GM10248 (cell line): Measurements from ENCODE around the gene PALLD.

ENCODE experiments used
- CTCF ChIA-PET: fragments of 300-600 bp; sonication (Branson Sonifier 250); formaldehyde crosslinking; extraction: SDS; loops from one replicate; lab custom pipeline; 2021; ENCODE audit warnings: antibody characterized with exemption; lab: Yijun Ruan, JAX
- POLR2A ChIA-PET: fragments of 350-650 bp; sonication (Branson Sonifier 250); formaldehyde crosslinking; extraction: SDS; loops from one replicate; lab custom pipeline; 2020; ENCODE audit warnings: antibody characterized with exemption; lab: Yijun Ruan, JAX
- DNase-seq: peaks from one replicate; pipeline ENCODE4 v3.0.0; 2012; ENCODE audit errors: extremely low spot score
- TF ChIP-seq, protein P1 (sequence below): IDR thresholded peaks from 2 replicates; pipeline ENCODE4 v1.5.1; 2012; ENCODE audit warnings: mild to moderate bottlenecking, low read depth; ENCODE audit errors: extremely low read depth, missing control alignments, control extremely low read depth

The PALLD gene

DNA sequence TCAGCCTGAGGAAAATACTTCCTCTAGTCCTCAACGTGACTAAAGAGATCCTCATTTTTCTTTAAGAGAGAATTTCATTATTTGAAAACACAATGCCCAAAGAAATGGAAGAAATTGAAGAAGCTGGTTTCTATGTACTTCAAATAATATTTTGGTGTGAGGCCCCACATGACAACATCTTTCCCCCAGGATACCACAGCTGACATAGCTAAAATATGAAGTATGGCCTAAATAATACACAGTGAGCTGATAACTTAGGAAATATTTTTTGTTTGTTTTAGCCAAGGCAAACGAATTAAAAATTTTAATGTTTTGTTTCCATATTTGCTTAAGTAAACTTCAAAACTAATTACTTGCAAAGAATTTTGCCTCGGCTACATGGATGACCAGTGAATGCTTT, 364.0 kb downstream of the PALLD start:
- ChIA-PET CTCF (interaction anchor here (0.9 to 1.1 kb wide), 2 partner anchors 9 to 19 kb away, joined by 3 to 4 read pairs; no protein-coding TSS in a partner anchor), POLR2A (no interaction called here)
- TF ChIP-seq, protein P1, sequence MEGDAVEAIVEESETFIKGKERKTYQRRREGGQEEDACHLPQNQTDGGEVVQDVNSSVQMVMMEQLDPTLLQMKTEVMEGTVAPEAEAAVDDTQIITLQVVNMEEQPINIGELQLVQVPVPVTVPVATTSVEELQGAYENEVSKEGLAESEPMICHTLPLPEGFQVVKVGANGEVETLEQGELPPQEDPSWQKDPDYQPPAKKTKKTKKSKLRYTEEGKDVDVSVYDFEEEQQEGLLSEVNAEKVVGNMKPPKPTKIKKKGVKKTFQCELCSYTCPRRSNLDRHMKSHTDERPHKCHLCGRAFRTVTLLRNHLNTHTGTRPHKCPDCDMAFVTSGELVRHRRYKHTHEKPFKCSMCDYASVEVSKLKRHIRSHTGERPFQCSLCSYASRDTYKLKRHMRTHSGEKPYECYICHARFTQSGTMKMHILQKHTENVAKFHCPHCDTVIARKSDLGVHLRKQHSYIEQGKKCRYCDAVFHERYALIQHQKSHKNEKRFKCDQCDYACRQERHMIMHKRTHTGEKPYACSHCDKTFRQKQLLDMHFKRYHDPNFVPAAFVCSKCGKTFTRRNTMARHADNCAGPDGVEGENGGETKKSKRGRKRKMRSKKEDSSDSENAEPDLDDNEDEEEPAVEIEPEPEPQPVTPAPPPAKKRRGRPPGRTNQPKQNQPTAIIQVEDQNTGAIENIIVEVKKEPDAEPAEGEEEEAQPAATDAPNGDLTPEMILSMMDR = no peak
- no peak for DNase-seq

GRCh38 chr4:168863719-168864647, 367.1 kb downstream of the PALLD start:
- CTCF ChIA-PET = interaction anchor here (1.4 to 1.5 kb wide), 2 partner anchors 13 to 59 kb away, joined by 3 read pairs; no protein-coding TSS in a partner anchor

GRCh38 chr4:168864821-168865541, 368.1 kb downstream of the PALLD start:
- TF ChIP-seq, protein P1 = no peak
- POLR2A ChIA-PET = no interaction called here
- CTCF ChIA-PET = interaction anchor here (1.1 to 1.4 kb wide), 2 partner anchors 14 to 171 kb away, joined by 3 read pairs; no protein-coding TSS in a partner anchor
- no peak for DNase-seq

More at GRCh38 chr4:168863719-168864647, 367.1 kb downstream of the PALLD start:
- TF ChIP-seq, protein P1 = no peak
- no peak for DNase-seq
- POLR2A ChIA-PET = no interaction called here

DNA sequence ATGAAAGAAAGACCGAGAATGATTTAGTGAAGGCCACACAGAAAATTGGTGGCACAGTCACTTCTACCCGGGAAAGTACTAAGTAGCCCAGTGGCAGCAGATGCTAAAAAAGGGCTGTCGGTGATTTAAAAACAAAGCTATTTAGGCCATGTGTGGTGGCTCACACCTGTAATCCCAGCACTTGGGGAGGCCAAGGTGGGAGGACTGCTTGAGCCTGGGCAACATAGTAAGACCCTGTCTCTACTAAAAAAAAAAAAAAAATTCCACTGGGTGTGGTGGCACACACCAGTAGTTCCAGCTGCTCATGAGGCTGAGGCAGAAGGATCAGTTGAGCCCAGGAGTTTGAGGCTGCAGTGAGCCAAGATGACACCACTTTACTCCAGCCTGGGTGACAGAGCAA, 369.0 kb downstream of the PALLD start:
- TF ChIP-seq, protein P1 = no peak
- POLR2A ChIA-PET = no interaction called here
- CTCF ChIA-PET = no interaction called here
- no peak for DNase-seq

DNA sequence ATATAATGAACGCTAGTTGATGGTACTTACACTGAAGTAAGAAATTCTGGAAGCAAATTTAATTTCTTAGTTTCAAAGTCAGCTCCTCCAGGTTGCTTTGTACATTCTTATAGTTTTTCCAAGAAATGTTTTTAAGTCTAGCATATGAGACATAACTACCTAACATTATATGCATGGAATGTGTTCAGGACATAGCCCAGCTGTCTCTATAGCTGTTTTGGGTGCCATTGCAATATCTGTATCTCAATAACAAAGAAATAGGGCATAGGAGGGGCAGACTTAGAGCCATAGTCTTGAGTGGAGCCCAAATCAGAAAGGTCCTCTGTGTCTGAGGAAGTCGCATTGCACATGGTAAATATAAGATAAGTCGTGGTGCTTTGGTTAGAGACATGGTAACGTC, 369.8 kb downstream of the PALLD start:
- TF ChIP-seq, protein P1 = no peak
- ChIA-PET CTCF (no interaction called here), POLR2A (no interaction called here)
- no peak for DNase-seq

DNA sequence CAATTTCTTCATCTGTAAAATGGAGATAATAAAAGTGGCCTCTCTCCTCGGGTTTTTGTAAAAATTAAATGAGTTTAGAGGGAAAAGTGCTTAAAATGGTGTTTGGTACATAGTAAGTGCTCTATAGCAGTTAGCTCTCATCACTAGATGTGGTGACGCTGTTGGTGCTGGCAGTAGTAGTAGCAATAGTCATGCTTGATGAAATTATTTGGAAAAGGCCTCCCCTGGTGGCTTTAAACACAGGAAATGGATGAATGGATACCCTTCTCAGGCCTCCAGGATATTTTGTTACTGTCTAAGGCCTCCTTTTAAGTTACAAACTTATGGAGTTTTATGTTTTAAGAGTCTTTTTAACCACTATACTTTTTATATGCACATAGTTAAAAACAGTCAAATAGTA, 370.3 kb downstream of the PALLD start:
- no peak for DNase-seq
- CTCF ChIA-PET = no interaction called here
- POLR2A ChIA-PET = no interaction called here
- TF ChIP-seq, protein P1 = no peak
